Stimulated activated CD8-positive, alpha-beta memory T cell treated with anti-CD3 and anti-CD28 coated beads, Interleukin-4, amount 100 ng/mL, for 24 hours (primary cell): ENCODE results near the gene BCL6B.
"Not testable (repeated sequence)": the region's sequence is repeated elsewhere in the genome, so short reads cannot be mapped to it uniquely, and the experiment has no call there.

Experiments
- DNase-seq: peaks from one replicate; pipeline ENCODE4 v3.0.0-alpha.2; 2020; ENCODE audit warnings: low read depth

BCL6B gene

DNA sequence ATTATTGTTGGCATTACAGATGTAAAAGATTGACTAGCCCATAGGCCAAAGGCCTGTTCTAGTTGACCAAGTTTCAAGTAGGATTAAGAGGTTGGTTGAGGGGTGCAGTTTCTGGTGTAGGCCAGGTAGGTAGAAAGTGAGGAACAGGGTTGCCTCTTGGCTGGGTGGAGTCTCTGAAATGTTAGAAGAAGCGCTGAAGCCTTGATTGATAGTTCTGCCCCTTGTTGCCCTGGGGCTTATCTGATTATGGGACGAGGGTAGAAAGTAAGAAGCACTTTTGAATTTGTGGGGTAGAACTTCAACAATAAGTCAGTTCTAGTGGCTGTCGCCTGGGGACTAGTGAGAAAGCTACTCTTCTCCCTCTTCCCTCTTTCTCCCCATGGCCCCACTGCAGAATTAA, 6.2 kb downstream of the BCL6B start:
- DNase-seq, result no peak

DNA sequence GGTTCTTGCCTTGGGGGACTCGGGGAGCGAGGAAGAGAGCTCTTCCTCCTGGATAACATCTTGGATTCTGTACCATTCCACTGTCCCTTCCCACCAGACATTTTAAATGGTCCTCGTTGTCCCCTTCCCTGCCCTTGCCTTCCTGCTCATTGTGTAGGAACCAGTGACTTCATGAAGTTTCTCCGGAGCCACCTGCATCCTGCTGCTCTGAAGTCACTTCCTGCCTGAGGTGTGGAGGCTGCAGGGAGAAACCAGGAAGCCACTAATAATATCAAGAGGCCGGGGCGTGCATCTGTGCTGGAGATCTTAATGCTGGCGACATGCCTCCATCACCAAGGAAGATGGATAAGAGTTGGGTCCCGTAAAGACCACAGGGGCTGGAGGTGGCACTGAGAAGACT, 6.8 kb downstream of the BCL6B start:
- no peak for DNase-seq

DNA sequence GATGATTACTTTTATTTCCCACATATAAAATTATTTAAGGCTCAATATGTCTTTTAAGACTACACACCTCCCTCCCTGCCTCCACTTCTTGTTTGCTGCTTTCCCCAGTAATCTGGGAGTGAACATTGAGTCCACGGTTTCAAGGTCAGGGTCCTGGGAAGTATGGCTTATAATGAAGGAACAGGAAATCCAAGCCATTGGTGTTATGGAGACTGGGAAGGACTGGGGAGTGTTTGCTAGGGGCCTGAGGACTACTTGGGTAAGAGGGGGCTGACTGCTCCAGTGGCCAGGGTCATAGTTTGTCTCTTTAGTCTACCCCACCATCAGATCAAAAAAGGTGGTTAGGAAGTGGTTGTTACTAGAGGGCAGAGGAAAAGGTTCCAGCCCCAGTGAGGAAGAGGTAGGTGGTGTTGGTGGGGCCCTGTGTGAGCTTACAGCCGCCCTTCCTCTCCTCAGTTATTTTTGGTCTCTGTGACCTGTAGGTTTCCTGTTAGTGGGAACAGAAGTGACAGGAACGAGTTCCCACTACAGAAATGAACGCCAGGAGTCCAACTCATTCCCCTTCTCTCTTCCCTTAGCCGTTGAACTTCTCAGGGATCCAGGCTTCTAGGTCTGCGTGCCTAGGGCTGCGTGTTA, 12.2 kb downstream of the BCL6B start:
- DNase-seq, result no peak

DNA sequence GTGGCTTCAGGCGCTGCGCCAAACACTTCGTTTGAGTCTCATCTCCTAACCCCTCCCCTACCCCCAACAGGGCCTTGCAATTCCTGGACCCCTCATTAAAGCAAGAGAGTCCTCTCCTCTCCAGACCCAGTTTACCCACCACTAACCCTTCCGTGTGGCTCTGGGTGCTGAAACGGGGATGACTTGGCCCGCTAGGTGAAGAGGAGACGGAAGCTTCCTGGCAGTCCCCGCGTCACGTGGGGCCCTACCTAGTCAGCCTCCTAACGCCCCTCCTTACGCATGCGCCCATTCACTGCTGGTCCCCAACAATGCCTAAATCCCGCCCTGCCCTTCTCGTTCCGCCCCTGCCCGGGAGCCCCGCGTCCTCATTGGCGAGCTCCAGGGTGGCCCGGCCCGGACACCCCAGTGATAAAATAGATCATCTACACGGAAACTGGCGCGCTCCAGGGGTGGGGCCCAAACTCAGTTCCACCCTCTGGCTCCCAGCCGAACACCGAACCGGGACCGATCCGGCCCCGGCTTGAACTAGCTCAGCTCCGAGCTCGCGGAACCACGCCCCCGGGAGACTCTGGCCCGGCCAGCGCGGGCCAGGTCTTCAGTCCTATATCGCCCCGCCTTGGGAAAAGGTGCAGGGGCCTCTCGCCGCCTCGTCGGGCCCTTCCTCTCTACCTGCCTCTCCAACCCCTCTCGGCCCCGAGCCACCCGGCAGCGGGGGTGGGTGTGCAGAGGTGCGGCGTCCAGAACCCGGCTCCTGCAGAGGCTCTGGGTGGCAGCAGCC, 12.9 kb downstream of the BCL6B start, which contains the start of gene SLC16A13:
Gene SLC16A13, plus strand, starts transcription at position 425 of the 778 bp plus-strand sequence. CDS start 368 bp downstream, outside the sequence.
- peak; percentile 96 for DNase-seq

DNA sequence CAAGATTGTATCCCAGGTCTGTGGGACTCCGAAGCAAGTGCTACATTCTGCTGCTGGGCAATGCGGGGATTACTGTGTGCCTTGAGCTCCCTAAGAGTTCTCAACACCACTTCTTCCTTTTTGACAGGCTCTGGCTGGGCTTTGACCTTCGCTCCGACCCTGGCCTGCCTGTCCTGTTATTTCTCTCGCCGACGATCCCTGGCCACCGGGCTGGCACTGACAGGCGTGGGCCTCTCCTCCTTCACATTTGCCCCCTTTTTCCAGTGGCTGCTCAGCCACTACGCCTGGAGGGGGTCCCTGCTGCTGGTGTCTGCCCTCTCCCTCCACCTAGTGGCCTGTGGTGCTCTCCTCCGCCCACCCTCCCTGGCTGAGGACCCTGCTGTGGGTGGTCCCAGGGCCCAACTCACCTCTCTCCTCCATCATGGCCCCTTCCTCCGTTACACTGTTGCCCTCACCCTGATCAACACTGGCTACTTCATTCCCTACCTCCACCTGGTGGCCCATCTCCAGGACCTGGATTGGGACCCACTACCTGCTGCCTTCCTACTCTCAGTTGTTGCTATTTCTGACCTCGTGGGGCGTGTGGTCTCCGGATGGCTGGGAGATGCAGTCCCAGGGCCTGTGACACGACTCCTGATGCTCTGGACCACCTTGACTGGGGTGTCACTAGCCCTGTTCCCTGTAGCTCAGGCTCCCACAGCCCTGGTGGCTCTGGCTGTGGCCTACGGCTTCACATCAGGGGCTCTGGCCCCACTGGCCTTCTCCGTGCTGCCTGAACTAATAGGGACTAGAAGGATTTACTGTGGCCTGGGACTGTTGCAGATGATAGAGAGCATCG, 15.4 kb downstream of the BCL6B start:
- DNase-seq, result no peak

DNA sequence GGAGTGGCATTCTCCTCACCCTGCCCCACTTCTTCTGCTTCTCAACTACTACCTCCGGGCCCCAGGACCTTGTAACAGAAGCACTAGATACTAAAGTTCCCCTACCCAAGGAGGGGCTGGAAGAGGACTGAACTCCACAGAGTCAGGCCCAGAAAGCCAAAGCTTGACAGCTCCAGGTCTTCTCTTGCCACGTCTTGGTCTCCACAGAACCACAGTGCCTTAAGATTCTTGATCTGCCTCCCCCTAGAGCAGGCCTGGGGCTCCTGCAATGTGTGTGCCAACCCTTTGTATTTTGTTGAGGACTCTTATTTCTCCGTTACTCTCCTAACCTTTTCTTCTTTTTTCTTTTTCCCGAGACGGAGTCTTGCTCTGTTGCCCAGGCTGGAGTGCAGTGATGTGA, 17.0 kb downstream of the BCL6B start:
- no peak for DNase-seq

DNA sequence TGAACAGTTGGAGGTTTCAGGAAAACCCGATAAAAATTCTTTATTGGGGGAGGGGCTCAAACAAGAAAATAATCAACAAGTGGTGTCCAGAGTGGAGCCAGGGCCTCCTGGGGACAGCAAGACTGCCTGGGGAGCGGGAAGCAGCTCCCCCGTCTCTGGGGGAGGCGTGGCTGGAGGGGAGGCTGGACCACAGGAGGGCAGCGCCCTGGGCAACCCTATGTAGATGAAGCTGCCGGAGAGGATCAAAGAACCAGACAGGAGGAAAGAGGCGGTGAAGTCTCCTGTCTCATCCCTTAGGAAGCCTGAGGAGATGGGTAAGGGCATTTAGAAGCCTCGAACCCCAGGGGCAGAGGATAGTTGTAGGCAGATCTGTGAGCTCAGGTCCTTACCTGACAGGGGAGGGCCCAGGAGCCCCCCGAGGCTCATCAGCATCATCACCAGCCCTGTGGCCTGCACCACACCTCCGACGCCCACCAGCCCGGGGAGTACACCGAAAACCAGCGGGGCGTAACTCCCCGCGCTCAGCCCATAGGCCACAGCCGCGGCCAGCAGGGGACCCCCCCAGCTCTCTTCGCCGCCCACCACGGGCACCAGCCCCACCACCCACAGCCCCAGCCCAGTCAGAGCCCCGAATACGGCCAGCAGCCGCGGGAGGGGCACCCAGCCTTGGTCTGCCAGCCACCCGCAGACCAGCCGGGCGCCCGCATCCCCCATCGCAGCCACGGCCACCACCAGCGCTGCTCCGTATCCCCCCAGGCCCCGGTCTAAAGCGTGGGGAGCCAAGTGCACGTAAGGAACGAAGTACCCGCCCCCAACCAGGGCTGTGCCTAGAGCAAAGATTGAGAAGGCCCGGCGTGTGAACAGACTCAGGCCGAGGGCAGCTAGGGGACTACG, 19.0 kb downstream of the BCL6B start:
- no peak for DNase-seq

DNA sequence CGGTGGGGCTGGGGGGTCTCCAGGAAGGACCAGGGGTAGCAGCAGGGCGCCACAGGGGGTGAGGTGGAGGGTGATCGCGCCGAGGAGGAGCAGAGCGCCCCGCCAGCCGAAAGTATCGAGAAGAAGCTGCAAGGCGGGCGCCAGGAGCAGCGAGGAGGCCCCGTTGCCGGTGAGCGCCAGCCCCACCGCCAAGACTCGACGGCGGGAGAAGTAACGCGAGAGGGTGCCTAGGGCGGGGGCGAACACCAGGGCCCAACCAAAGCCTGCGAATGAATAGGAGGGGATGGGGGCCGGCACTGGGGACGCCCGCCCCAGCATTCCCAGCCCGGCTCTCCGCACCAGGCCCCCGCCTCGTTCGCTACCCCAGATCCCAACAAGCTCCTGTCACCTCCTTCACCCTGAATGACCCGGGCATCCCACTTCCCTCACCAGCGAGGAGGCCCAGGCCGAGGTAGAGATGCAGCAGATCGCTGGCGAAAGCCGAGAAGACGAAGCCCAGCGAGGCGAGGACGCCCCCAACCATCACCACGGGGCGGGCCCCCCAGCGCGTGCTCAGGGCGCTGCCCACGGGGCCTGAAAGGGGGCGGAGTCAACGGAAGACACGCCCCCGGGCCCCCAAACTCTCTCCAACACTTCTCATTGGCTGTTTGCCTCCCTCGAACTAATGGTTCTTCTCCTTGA, 19.8 kb downstream of the BCL6B start:
- DNase-seq, result no peak

DNA sequence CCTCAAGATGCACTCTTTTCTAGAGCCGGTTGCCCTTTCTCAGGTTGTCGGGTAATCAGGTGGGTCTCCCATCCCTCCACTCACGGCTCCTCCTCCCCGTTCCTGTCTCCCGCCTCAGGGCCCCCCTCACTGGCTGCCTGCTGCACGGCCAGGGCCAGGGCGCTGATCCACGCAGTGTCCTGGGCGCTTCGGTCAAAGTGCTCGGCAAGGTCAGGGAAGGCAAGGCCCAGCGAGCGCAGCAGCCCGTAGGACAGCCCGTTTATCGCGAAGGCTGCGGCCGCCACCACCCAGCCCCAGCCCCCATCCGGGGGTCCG, 20.3 kb downstream of the BCL6B start:
- no peak for DNase-seq

DNA sequence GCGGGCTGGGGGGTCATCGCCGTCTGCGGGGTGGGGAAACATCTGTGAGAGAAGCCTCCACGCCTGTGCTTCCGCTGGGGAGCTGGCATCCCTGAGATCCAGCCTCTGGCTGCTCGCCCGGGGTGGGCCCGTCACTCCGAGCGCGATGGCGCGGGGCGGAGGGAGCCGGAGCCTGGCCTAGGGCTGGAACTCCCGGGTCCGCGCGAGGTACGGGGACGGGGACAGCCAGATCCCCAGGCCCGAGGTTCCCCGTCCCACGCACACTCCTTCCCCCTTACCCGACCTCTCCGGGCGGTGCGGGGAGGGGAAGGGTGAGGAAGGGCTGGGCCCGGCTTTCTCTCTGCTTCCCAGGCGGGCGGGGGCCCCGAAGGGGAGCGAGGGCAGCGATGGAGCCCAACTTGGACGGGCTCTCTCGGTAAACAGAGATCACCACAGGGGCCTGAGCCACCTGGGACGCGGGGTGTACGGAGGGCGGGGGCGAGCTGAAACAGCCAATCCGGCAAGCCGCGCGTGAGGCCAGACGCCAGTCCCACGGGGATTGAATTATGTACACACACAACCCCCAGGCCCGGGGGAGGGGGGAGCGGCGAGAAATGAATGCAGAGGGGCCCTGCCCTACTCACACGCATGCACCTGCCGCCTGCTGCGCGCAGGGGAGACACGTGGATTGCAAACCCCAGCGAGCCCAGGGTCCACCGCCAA, 20.8 kb downstream of the BCL6B start, which contains the start of gene SLC16A11:
Gene SLC16A11, minus strand, starts transcription at position 596 of the 702 bp plus-strand sequence. Its CDS starts 579 bp downstream, at position 17.
- no peak for DNase-seq

DNA sequence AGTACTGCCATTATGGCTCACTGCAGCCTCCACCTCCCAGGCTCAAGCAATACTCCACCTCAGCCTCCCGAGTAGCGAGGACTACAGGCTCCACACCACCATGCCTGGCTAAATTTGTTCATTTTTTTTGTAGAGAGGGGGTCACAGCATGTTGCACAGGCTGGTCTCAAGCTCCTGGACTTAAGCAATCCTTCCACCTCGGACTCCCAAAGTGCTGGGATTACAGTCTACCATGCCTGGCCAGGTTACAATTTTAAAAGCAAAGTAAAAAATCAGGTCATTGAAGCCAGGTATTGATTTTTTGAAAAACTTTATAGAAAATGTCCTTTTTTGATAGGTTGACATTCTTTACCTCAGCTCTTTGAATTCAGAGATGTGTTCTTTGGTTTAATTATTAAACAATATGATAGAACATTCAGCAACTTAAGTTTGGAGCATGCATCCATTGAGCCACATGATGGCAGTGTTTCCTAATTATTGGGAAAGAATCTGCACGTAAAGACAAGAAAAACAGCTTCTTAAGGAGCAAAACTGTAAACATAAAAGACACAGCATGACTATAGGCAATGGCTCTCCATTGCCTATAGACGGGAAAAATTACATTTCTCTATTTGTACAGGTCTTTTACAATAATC, 22.8 kb downstream of the BCL6B start:
- DNase-seq, result no peak

DNA sequence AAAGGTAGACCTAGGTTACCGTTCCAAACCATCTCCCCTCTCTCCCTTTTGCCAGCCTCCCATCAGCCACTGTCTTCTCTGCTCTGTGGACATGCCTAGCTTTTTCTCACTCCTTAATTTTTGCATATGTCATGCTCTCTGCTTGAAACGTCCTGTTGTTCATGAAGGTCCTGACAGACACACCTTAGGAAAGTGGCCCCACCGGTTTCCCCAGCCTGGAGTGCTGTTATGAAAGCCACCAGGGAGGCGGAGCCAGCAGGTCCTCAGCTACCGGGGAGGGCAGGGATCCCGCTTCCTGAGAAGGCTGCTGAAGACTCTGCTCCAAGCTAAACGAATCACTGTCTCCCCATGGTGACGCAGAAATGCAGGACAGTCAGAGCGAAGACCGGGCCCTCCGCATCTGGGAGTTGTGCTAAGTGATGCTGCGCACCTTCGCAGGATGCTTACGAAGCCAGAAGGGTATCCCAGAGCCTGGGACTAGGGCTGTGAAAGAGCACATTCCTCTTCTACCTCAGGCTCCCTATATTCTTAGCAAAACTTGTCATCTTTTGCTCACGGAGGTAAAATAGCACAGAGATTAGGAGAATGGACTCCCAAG, 23.4 kb downstream of the BCL6B start:
- no peak for DNase-seq

DNA sequence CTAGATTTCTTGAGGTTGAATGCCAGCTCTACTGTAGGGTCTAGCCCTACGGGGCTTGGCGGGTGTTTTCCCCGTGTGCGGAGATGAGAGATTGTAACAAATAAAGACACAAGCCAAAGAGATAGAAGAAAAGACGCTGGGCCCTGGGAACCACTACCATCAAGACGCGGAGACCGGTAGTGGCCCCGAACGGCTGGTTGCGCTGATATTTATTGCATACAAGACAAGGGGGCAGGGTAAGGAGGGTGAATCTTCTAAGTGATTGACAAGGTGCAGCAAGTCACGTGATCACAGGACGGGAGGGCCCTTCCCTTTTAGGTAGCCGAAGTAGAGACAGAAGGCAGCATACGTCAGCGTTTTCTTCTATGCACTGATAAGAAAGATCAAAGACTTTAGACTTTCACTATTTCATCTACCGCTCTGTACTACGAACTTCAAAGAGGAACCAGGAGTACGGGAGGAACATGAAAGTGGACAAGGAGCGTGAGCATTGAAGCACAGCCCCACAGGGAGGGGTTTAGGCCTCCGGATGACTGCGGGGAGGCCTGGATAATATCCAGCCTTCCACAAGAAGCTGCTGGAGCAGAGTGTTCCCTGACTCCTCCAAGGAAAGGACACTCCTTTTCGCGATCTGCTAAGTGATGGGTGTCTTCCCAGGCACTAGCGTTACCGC, 24.0 kb downstream of the BCL6B start:
- DNase-seq, result not testable (repeated sequence)

DNA sequence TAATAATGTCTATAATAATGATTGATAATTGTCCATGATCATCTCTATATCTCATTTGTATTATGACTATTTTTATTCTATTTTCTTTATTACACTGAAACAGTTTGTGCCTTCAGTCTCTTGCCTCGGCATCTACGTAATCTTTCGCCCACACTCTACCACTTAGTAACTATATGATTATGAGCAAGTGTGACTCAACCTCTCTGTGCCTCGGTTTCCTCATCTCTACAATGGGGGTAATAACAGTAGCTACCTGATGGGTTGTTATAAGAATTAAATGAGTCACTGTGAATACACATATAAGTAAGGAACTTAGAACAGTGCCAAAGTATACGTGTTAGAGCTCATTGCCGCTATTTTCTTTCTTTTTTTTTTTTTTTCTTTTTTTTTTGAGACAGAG, 24.7 kb downstream of the BCL6B start:
- no peak for DNase-seq

DNA sequence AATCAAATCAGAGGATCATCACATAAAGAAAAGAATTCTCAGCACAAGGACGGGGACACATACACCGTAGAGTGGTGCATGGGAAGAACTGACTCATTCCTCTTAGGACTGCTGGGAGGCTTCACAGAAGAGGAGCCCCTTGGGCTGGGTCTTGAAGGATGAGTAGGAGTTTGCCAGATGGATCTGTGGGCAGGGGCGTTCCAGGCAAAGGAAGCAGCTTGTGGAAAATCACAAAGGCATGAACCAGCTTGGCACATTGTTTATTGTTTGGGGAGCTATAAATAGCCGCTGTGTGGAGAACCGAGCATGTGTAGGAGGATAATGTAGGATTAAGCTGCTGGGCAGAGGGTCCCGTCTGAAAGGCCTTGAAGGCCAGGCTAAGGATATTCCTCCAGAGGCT, 26.1 kb downstream of the BCL6B start:
- no peak for DNase-seq

DNA sequence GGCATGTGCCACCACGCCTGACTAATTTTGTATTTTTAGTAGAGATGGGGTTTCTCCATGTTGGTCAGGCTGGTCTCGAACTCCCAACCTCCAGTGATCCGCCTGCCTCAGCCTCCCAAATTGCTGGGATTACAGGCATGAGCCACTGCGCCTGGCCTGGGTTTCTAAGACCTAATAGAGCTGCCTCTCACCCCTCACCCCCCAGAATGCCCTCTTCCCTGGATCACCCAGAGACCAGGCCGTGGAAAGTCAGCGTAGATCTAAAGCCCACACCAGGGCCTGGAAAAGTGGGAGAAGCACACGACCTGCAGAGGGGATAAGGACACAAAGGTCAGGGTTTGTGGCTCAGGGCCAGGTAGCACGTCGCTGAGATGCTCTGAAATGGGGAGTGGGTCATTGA, 27.7 kb downstream of the BCL6B start:
- DNase-seq, result not testable (repeated sequence)

DNA sequence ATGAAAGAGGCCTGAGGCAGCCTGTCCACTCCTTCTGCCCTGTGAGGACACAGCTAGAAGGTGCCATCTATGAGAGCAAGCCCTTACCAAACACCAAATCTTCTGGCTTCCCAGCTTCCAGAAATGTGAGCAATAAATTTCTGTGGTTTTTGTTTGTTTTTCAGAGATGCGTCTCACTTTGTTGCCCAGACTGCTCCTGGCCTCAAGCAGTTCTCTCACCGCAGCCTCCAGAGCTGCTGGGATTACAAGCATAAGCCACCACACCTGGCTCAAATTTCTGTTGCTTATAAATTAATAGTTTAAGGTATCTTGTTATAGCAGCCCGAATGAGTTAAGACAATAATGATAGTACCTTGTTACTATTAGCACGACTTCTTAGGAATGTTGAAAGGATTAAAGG, 33.5 kb downstream of the BCL6B start:
- DNase-seq, result no peak

DNA sequence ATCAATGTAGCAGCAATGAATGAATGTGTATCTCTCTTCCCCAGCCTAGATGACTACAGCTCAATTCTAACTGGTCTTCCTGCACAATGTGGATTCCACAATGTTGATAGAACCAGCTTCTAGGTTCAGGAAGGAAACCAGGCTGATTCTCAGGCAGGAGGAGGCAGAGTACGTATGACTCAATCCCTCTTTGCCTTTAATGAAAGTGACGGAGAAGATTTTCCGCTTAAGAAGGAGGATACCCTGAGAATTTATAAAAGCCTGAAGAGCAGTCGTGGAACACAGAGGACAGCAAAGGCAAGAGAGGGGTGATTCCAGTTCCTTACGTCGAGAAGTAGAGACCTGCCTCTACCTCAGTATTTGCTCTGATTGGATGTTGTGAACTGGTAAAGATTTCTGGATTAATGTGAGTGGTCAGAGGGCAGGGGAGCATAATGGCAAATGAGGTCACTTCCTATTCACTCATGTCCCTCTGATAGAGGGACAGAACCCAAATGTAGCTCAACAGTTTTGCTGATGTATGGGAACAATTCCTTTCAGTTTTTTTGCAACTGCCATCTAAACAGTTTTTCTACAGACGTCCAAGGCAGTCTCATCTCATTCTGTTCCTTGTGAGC, 36.1 kb downstream of the BCL6B start:
- DNase-seq, result no peak
